ENCODE results near the gene CYBA.

The CYBA gene

DNA sequence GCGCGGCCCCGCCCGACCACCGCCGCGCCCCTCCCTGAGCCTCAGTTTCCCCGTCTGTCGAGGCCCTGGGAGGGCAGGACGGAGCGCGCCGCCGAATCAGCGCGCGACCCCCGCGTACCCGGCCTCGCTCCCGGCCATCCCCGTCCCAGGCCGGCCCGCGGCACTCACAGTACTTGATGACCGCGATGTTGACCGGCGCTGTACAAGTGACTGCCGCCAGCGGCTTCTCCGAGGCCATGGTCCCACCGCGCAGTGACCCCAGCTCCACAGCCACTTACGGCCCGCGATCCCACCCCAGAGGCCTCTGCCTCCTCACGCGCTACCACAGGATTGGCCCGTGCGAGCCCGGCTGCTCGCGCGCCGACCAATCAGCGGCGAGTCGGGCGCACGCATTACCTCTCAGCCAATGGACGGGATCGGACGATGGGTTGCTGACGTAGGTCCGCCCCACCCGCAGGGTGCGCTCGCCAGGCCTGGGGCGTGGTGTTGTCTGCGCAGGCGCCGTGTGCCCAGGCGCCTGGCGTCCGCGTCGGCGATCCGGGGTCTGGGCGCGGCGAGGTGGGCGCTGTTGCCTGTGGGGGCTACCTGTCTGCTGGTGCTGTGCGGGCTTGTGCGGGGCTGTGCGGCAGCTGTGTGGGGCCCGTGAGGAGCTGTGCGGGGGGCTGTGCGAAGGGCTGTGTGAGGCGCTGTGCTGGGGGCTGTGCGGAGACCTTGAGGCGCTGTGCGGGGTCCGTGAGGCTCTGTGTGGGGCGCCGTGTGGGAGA is 12.2 kb upstream of the CYBA start, which contains the start of gene MVD:
MVD (minus strand) TSS at position 249 of the 764 bp plus-strand sequence; CDS start at position 238, 11 bp downstream.
- peak; percentile 100 for DNase-seq (ENCODE audit: low spot score)

- DNase-seq (ENCODE audit: low spot score), result no peak
These were observed 11.5 kb upstream of the CYBA start for GRCh38 chr16:88662222-88662842.

- DNase-seq (ENCODE audit: low spot score), result no peak
These were observed 10.6 kb upstream of the CYBA start for GRCh38 chr16:88661468-88661867.

GRCh38 chr16:88659160-88659559 is 8.3 kb upstream of the CYBA start:
- no peak for DNase-seq (ENCODE audit: low spot score)

GRCh38 chr16:88658714-88659113 is 7.9 kb upstream of the CYBA start:
- no peak for DNase-seq (ENCODE audit: low spot score)

DNA sequence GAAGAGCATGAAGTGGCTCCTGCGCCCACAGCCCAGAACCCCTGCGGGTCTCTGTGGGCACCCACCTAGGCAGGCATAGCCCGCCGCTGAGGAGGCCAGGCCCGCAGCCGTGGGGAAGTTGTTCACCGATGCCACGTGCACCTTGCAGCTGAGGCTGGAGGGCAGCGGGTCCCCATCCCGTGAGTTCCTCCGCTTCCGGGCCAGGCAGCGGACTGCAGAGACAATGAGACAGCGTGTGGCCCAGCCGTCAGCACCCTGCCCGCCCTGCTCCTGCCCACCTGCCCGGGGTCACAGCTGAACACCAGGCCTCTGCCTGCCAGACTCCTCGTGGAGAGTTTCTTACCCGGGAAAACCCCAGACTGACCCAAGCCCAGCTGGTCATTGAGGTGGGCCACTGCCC is 6.5 kb upstream of the CYBA start:
- DNase-seq (ENCODE audit: low spot score), result no peak

DNA sequence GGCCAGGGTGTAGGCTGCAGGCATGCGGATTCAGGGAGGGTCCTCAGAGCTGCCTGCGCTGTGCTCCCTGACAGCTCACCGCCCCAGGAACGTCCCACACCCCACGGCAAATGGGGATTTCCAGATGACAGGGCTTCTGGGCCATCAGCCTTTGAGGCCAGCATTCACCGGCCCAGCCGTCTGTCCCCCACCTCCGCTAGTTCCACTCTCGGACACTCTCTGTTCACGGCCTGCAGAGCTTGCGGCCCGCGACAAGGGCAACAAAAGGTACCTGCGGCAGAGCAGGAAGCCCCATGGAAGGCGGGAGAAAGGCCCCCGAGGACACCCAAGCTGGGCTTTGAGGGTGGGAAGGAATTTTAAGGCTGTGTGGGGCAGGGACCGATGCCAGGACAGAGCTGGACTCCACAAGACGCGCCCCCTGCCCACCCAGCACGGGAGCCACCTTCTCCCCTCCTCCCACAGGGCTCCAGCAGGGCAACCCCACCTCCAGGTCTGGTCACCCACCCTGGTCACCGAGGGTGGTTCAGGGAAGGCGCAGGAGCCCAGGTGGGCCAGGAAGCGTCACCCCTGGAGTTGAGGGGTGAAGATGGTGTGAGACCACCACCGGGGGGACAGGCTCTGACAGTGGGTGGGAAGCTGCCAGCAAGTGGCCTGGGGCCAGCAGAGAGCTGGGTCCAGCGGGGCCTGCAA is 5.6 kb upstream of the CYBA start:
- no peak for DNase-seq (ENCODE audit: low spot score)

DNA sequence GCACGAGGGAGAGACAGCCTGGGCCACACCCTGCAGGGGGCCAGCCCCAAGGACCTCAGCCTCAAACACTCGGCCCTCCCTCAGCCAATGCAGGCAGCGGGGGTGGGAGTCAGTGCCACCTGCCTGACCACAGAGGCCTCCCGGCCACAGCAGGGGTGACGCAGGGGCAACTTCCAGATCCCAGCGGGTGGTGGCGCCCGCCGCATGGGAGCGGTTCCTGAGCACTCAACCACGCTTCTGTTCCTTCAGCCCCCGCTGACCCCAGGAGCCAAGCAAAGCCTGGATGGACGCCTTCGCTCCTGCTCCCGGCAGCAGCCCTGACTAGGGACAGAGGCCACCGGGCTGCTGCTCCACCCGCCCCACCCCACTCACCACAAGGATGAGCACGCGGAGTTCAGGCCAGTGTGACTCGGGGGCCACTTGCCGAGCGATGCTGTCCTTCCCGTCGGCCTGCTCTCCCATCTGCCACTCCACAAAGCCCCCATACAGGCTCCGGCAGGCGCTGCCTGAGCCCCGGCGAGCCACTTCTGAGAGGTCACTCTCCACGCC is 5.0 kb upstream of the CYBA start:
- DNase-seq (ENCODE audit: low spot score), result no peak

- DNase-seq (ENCODE audit: low spot score), result no peak
These were observed 4.3 kb upstream of the CYBA start for GRCh38 chr16:88655053-88655732.

- no peak for DNase-seq (ENCODE audit: low spot score)
These were observed 3.7 kb upstream of the CYBA start for GRCh38 chr16:88654363-88655052.

GRCh38 chr16:88653596-88654362 is 2.9 kb upstream of the CYBA start:
- no peak for DNase-seq (ENCODE audit: low spot score)

DNA sequence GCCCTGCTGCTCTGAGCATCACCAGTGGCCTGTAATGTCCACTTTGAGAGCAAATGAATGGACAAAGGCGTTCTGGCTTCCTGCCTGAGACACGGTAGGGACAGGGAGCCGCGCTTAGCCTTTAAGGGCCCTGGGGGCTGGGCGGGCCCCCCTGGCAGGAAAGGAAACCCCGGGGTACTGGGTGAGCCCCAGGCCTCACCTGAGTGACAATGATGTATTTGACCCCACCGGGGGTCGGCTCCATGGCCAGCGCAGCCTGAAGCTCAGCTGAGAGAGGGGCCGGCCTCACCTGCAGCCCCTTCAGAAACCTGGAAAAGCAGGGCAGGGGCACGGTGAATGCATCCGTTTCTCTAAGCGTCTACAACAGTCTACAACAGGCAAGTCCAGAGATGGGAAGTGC is 2.2 kb upstream of the CYBA start:
- no peak for DNase-seq (ENCODE audit: low spot score)

DNA sequence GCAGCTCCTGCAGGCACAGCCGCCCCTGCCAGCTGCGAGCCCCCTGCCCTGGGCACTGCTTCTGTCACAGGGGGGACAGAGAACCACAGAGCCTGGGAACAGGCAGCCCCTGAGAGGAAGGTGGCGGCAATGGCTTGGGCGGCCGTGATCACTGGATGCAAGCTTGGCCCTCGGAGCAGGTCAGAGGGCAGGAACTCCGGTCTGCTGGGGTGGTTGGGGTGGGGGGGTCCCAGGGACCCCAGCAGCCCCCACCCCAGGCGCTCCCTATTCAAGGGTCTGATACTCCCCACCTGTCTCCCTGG is 1.9 kb upstream of the CYBA start:
- no peak for DNase-seq (ENCODE audit: low spot score)

- DNase-seq (ENCODE audit: low spot score), result no peak
These were observed 1.3 kb upstream of the CYBA start for GRCh38 chr16:88651989-88652761.

DNA sequence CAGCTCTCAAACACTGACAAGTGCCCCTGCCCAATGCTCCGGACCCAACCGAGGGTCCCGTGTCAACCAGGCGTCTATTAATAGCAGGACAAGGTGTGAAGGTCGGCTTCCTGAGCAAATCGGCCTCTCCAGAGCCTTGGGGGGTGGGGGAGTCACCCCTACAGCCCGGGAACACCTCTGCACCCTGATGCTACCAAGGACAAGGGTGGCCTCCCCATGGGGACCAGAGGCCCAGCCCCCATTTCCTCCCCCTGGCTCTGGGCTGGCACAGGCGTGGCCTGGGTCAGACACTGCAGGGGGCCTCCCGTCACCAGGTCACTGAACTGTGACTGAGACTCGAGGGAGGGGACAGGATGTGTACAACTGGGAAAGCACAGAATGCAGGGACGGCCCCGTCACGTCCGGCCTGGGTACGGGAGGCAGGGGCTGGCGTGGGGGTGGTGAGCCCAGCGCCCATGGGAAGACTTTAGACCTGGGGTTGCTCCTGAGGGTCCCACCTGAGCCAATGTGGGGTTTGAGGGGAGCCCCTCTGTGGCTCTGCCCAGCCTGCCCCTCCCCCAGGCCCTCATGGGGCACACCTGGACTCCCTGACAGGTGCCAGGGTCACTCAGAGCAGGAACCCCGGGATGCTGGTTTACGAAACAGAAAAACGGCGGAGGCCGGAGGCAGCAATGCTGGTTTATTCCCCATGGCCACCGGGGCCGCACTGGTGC is 579 bp upstream of the CYBA start:
- peak; percentile 65 for DNase-seq (ENCODE audit: low spot score)

GRCh38 chr16:88649924-88650748 is 717 bp downstream of the CYBA start:
- DNase-seq (ENCODE audit: low spot score), result peak; percentile 68

GRCh38 chr16:88649195-88649923 is 1.5 kb downstream of the CYBA start:
- no peak for DNase-seq (ENCODE audit: low spot score)

Measured in iPS-NIHi11 (cell line).